ENCODE data around the gene RIC1.

GRCh38 chr9:5805478-5805877, 176.6 kb downstream of the RIC1 start:
- TF ChIP-seq, protein P1, sequence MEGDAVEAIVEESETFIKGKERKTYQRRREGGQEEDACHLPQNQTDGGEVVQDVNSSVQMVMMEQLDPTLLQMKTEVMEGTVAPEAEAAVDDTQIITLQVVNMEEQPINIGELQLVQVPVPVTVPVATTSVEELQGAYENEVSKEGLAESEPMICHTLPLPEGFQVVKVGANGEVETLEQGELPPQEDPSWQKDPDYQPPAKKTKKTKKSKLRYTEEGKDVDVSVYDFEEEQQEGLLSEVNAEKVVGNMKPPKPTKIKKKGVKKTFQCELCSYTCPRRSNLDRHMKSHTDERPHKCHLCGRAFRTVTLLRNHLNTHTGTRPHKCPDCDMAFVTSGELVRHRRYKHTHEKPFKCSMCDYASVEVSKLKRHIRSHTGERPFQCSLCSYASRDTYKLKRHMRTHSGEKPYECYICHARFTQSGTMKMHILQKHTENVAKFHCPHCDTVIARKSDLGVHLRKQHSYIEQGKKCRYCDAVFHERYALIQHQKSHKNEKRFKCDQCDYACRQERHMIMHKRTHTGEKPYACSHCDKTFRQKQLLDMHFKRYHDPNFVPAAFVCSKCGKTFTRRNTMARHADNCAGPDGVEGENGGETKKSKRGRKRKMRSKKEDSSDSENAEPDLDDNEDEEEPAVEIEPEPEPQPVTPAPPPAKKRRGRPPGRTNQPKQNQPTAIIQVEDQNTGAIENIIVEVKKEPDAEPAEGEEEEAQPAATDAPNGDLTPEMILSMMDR (IDR thresholded peaks at IDR 0.05 in 2 of 3, conservative IDR thresholded peaks at IDR 0.05 in 1 of 3; ENCODE audit: borderline replicate concordance in 1 of 3, insufficient read depth in 1 of 3, low read depth in 2 of 3, low read length in 2 of 3), result no peak
- TF ChIP-seq POLR2A (IDR thresholded peaks at IDR 0.05; ENCODE audit: borderline replicate concordance, extremely low read depth, insufficient read depth, insufficient read length), result no peak
- no peak for TF ChIP-seq POLR2AphosphoS5 (IDR thresholded peaks at IDR 0.05; ENCODE audit: low read depth, low read length)
- no peak for TF ChIP-seq REST (IDR thresholded peaks at IDR 0.05; ENCODE audit: low read depth)
- no peak for TF ChIP-seq EZH2 (IDR thresholded peaks at IDR 0.05)
- TF ChIP-seq CEBPB (IDR thresholded peaks at IDR 0.05; ENCODE audit: low read depth), result no peak
- no peak for TF ChIP-seq ZNF274 (IDR thresholded peaks at IDR 0.05; ENCODE audit: low read depth, low read length)
- TF ChIP-seq EGR1 (IDR thresholded peaks at IDR 0.05; ENCODE audit: low read depth), result no peak
- no peak for TF ChIP-seq TCF7L2 (IDR thresholded peaks at IDR 0.05; ENCODE audit: borderline replicate concordance, extremely low read depth, insufficient read depth, insufficient read length)
- no peak for TF ChIP-seq YY1 (IDR thresholded peaks at IDR 0.05; ENCODE audit: extremely low read depth, insufficient replicate concordance, low read depth, low read length)
- TF ChIP-seq EZH2phosphoT487 (IDR thresholded peaks at IDR 0.05; ENCODE audit: borderline replicate concordance), result no peak
- no peak for TF ChIP-seq CBX3 (IDR thresholded peaks at IDR 0.05; ENCODE audit: low read depth)
- no peak for TF ChIP-seq RAD21 (IDR thresholded peaks at IDR 0.05; ENCODE audit: low read depth)

Data from HCT116 (cell line).